ENCODE results near the gene ENTPD7.

- TF ChIP-seq CTCF (IDR thresholded peaks at IDR 0.05) = no peak
- TF ChIP-seq POLR2A (IDR thresholded peaks at IDR 0.05) = no peak
Measured at GRCh38 chr10:99742254-99742653, 82.9 kb downstream of the ENTPD7 start.
